Measurements from ENCODE around the gene GATM. TPM values are rescaled to one million over a fixed set of nuclear protein-coding genes. Genes with fewer than 3 reads are reported as not detected.

The GATM gene
- total and polyA plus RNA-seq, 10 donors, result 19.3 to 69.4 (median 37.6) TPM

- H3K27ac ChIP-seq, result no peak overlapping the region
- intact Hi-C loops (cut with DNase I; ENCODE audit: low total_unique reads), result no loop called here
- no peaks in the 10 kb centered on the region for H3K9me3 ChIP-seq
- DNase-seq, result no peak
- 93 to 98% (median 95%) methylated on average over 1 of the region's 1 CpG for WGBS, 5 donors
- peaks cover 0 to 79% (median 67%) of the 10 kb centered on the region in 6 donors for H3K36me3 ChIP-seq
- TF ChIP-seq, protein P1, sequence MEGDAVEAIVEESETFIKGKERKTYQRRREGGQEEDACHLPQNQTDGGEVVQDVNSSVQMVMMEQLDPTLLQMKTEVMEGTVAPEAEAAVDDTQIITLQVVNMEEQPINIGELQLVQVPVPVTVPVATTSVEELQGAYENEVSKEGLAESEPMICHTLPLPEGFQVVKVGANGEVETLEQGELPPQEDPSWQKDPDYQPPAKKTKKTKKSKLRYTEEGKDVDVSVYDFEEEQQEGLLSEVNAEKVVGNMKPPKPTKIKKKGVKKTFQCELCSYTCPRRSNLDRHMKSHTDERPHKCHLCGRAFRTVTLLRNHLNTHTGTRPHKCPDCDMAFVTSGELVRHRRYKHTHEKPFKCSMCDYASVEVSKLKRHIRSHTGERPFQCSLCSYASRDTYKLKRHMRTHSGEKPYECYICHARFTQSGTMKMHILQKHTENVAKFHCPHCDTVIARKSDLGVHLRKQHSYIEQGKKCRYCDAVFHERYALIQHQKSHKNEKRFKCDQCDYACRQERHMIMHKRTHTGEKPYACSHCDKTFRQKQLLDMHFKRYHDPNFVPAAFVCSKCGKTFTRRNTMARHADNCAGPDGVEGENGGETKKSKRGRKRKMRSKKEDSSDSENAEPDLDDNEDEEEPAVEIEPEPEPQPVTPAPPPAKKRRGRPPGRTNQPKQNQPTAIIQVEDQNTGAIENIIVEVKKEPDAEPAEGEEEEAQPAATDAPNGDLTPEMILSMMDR (IDR thresholded peaks at IDR 0.05 in 8 of 11, conservative IDR thresholded peaks at IDR 0.05 in 3 of 11), result no peak
- TF ChIP-seq POLR2AphosphoS5 (IDR thresholded peaks at IDR 0.05) (no peak), POLR2A (IDR thresholded peaks at IDR 0.05) (no peak)
- H3K27me3 ChIP-seq (replicated peaks in 1 of 7), result no peaks in the 10 kb centered on the region
- H3K4me1 ChIP-seq, result peaks cover 10 to 60% (median 29%) of the 10 kb centered on the region in 6 donors
- H3K4me3 ChIP-seq, result no peak overlapping the region
Observed at GRCh38 chr15:45407786-45408185, 29.4 kb upstream of the GATM start.

- Histone ChIP-seq H3K9me3 (no peaks in the 10 kb centered on the region), H3K27me3 (replicated peaks in 1 of 7) (no peaks in the 10 kb centered on the region), H3K4me3 (peak overlapping the region; percentile 73 to 98 (median 89)), H3K36me3 (peaks cover 0 to 33% (median 26%) of the 10 kb centered on the region in 6 donors), H3K4me1 (peaks cover 10 to 72% (median 41%) of the 10 kb centered on the region in 6 donors), H3K27ac (peak overlapping the region; percentile 93 to 99 (median 97))
- intact Hi-C loops (cut with DNase I; ENCODE audit: low total_unique reads), result no loop called here
- DNase-seq, result peak; percentile 91
- WGBS, 5 donors, result 1 to 5% (median 2%) methylated on average over 26 to 79 of the region's 79 CpGs
- TF ChIP-seq, protein P1 (IDR thresholded peaks at IDR 0.05 in 8 of 11, conservative IDR thresholded peaks at IDR 0.05 in 3 of 11), result no peak
- TF ChIP-seq POLR2AphosphoS5 (IDR thresholded peaks at IDR 0.05) (peak in 2 of 3 donors; percentile 12 to 53), POLR2A (IDR thresholded peaks at IDR 0.05) (no peak)
Observed at GRCh38 chr15:45402955-45403877, 24.9 kb upstream of the GATM start.

GRCh38 chr15:45402162-45402954 is 24.0 kb upstream of the GATM start:
- intact Hi-C loops (cut with DNase I; ENCODE audit: low total_unique reads), result no loop called here
- Histone ChIP-seq H3K4me3 (peak overlapping the region; percentile 73 to 98 (median 89)), H3K9me3 (no peaks in the 10 kb centered on the region), H3K27ac (peak overlapping the region; percentile 93 to 99 (median 97)), H3K27me3 (replicated peaks in 1 of 7) (no peaks in the 10 kb centered on the region), H3K4me1 (peaks cover 10 to 67% (median 41%) of the 10 kb centered on the region in 6 donors), H3K36me3 (peaks cover 0 to 25% (median 18%) of the 10 kb centered on the region in 6 donors)
- peak; percentile 98 for DNase-seq
- TF ChIP-seq POLR2AphosphoS5 (IDR thresholded peaks at IDR 0.05) (peak; percentile 92 to 96 (median 93)), POLR2A (IDR thresholded peaks at IDR 0.05) (peak in 2 of 3 donors; percentile 26 to 46)
- TF ChIP-seq, protein P1 (IDR thresholded peaks at IDR 0.05 in 8 of 11, conservative IDR thresholded peaks at IDR 0.05 in 3 of 11), result peak in 3 of 11 experiments; percentile 7 to 22 (median 10)
- 0 to 1% (median 0%) methylated on average over 36 to 84 of the region's 84 CpGs for WGBS, 5 donors
